Bronchial epithelial cell (primary cell): Measurements from ENCODE around the gene EFTUD2. TPM values are rescaled to one million over a fixed set of nuclear protein-coding genes. Genes with fewer than 3 reads are reported as not detected.

Experiments
- DNase-seq: peaks from one replicate; pipeline ENCODE4 v3.0.0-alpha.2; 2010; ENCODE audit warnings: low read depth
- FAIRE-seq: peaks from 2 replicates; lab custom pipeline; 2011; peaks lifted over from hg19 to GRCh38; lab: Jason Lieb, UNC
- H3K27me3 ChIP-seq: 2 replicates; pipeline ENCODE4 v1.5.1; 2011; ENCODE audit warnings: low read length; ENCODE audit not compliant: control insufficient read depth, insufficient read depth
- H3K36me3 ChIP-seq: 2 replicates; pipeline ENCODE4 v1.5.1; 2011; ENCODE audit warnings: low read length; ENCODE audit not compliant: control insufficient read depth, insufficient read depth
- H3K4me3 ChIP-seq: 2 replicates; pipeline ENCODE4 v1.5.1; 2011; ENCODE audit warnings: mild to moderate bottlenecking, low read depth, low read length, control low read depth
- CTCF ChIP-seq: IDR thresholded peaks from 2 replicates; pipeline ENCODE4 v1.5.1; 2011; ENCODE audit warnings: mild to moderate bottlenecking, moderate library complexity, low read length, control low read depth, inconsistent platforms; ENCODE audit not compliant: insufficient read depth, severe bottlenecking
- total RNA-seq: library from RNA; depleted of rRNA; stranded (reverse); fragments of >200 nt; gene quantifications from 2 replicates; pipeline ENCODE4 v1.2.1, GENCODE V29; 2014

EFTUD2 gene
- total RNA-seq, 1 donor from 2014 or later, result 91.4 TPM

GRCh38 chr17:44914698-44915271 is 15.5 kb upstream of the EFTUD2 start:
- Histone ChIP-seq H3K36me3 (no peaks in the 10 kb centered on the region), H3K27me3 (no peaks in the 10 kb centered on the region), H3K4me3 (no peak overlapping the region)
- TF ChIP-seq CTCF, result no peak
- no peak for FAIRE-seq
- no peak for DNase-seq

- no peak for TF ChIP-seq CTCF
- FAIRE-seq (peak; percentile 82), DNase-seq (no peak)
- no peak overlapping the region for H3K4me3 ChIP-seq
- no peaks in the 10 kb centered on the region for H3K27me3 ChIP-seq
- H3K36me3 ChIP-seq, result no peaks in the 10 kb centered on the region
Observed at GRCh38 chr17:44914148-44914547, 14.9 kb upstream of the EFTUD2 start.

GRCh38 chr17:44913676-44914075 is 14.4 kb upstream of the EFTUD2 start:
- H3K4me3 ChIP-seq, result no peak overlapping the region
- DNase-seq, result no peak
- FAIRE-seq, result no peak
- H3K36me3 ChIP-seq, result no peaks in the 10 kb centered on the region
- TF ChIP-seq CTCF, result no peak
- H3K27me3 ChIP-seq, result no peaks in the 10 kb centered on the region

- H3K36me3 ChIP-seq, result no peaks in the 10 kb centered on the region
- H3K4me3 ChIP-seq, result no peak overlapping the region
- FAIRE-seq, result no peak
- no peak for TF ChIP-seq CTCF
- H3K27me3 ChIP-seq, result no peaks in the 10 kb centered on the region
- DNase-seq, result no peak
Observed at GRCh38 chr17:44912763-44913544, 13.7 kb upstream of the EFTUD2 start.

- TF ChIP-seq CTCF, result peak; percentile 79
- Histone ChIP-seq H3K36me3 (no peaks in the 10 kb centered on the region), H3K27me3 (no peaks in the 10 kb centered on the region), H3K4me3 (peak overlapping the region; percentile 11)
- peak; percentile 32 for DNase-seq
- FAIRE-seq, result peak; percentile 47
Observed at GRCh38 chr17:44911133-44912001, 12.1 kb upstream of the EFTUD2 start.
